ENCODE results near the gene UBE2G2.
A peak's percentile ranks its signal among the peaks of the same experiment; 100 is the strongest.
"Not testable (repeated sequence)": the region's sequence is repeated elsewhere in the genome, so short reads cannot be mapped to it uniquely, and the experiment has no call there.

The UBE2G2 gene

GRCh38 chr21:44836349-44836665 is 34.7 kb upstream of the UBE2G2 start:
- DNase-seq (ENCODE audit: low read depth): no peak

GRCh38 chr21:44835647-44835973 is 34.0 kb upstream of the UBE2G2 start:
- DNase-seq (ENCODE audit: low read depth): no peak

DNA sequence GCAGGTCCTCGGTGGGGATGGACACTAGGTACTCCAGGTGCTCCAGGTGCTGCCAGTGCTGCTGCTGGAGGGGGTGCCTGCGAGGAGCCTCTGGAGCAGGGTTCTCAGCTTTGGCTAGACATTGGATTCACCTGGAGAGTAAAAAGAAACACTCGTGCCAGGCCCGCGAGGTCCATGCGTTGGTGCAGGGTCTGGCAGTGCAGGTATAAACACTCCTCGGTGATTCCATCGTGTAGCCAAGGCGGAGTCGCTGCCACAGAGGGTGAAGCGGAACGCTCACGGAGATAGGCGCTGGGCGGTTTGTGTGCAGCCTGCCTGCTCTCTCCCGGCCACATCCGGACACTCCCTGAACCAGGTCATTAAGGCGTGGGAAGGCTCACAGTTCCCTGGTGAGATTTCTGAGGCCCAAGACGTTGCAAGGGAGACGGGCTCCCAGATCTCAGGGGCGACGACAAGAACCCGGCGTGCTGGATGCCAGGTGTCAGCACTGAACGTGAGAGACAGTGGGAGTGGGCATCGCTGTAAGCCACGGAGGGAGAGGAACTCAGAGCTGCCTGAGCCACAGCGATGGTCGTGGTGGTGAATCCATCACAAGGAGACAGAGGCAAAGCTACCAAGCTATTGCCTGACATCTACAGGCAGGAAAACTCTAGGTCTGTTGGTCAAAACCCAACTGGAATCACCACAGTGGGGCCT is 33.5 kb upstream of the UBE2G2 start:
- DNase-seq (ENCODE audit: low read depth): no peak

DNA sequence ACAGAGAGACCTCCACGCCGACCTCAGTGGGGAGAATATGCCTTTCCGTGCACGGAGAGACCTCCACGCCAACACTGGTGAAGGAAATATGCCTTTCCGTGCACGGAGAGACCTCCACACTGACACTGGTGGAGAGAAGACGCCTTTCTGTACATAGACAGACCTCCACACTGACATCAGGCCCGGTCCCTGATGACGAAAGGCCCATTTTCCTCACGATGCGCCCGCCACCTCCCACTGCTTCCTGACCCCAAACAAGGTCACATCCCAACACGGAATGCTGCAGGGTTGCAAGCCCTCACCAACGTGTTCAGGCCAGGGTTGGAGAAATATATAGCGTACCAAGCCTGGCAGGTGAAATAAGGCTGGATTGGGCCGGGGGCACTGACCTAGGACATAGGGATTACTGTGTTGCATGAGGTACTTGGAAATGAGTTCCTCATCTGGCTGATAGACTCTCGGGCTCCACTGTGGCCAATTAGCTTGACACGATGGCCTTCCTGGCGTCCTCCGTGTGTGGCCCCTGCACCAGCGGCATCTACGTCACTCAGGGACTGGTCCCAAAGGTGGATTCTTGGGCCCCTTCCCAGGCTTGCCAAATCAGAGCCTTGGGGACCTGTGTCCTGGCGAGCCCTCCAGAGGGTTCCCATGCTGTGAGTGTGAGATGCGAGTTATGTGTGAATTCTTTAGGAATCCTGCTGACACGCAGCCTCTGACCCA is 32.8 kb upstream of the UBE2G2 start:
- no peak for DNase-seq (ENCODE audit: low read depth)

DNA sequence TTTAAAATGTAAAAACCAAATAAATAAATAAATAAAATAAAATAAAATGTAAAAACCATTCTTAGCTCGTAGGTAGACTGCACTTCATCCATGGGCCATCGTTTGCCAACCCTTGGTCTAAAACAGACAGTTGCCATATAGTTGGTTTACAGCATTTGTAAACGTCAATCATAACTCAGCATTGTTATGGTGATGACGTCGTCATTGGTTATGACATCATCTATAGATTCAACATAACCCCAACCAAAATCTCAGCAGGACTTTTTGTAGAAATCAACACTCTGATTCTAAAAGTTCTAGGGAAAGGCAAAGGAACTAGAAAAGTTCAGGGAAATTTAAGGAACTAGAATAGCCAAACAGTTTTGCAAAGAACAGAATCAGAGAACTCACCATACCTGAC is 32.0 kb upstream of the UBE2G2 start:
- DNase-seq (ENCODE audit: low read depth): no peak

GRCh38 chr21:44832516-44833255 is 31.1 kb upstream of the UBE2G2 start:
- not testable (repeated sequence) for DNase-seq (ENCODE audit: low read depth)

DNA sequence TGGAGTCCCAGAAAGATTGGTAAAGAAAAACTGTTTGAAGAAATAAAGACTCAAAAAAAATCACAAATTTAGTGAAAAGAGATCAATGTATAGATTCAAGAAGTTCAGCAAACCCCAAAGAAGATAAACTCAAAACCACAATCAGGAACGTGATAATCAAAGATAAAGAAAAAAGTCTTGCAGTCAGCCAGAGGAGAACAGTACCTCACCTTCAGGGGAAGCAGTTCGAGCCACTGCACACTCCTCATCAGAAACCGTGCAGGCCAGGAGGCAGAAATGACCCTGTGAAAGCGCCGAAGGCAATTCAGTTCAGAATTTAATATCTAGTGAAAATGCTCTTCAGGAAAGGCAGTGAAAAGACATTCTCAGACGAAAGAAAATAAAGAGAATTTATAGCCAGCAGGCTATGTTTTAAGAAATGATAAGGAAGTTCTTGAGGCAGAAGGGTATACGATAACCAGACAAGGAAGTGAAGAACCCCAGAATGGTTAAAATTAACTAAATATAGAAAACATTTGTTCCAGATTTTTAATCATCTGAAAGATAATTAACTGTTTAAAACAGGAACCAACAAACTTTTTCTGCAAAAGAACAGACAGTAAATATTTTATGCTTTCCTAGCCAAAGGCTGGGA is 29.7 kb upstream of the UBE2G2 start:
- DNase-seq (ENCODE audit: low read depth): no peak

DNA sequence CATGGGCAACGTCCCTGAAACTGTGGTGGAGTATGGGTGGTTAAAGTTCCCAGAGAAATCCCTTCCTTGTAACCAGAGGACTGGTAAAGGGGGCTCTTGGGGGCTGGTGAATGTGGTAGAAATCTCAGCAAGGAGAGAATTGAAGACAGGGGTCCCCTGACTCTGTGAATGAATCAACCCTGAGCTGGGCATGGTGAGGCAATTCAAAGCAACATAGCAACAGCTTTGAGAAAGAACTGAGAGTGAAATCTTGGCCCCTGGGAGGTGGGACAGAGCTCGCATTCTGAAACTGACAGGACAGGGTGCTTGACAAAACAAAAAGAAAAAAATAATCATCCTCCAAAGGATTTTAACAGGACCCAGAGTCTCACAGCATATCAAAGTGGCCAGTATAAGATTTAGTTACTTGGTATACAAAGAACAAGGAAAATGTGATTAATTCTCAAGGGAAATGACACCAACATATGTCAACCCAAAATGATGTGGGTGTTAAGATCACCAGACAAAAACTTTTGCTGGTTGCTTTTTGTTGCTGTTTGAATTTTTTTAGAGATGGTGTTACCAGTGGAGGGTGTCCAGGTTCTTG is 28.0 kb upstream of the UBE2G2 start:
- DNase-seq (ENCODE audit: low read depth): no peak

DNA sequence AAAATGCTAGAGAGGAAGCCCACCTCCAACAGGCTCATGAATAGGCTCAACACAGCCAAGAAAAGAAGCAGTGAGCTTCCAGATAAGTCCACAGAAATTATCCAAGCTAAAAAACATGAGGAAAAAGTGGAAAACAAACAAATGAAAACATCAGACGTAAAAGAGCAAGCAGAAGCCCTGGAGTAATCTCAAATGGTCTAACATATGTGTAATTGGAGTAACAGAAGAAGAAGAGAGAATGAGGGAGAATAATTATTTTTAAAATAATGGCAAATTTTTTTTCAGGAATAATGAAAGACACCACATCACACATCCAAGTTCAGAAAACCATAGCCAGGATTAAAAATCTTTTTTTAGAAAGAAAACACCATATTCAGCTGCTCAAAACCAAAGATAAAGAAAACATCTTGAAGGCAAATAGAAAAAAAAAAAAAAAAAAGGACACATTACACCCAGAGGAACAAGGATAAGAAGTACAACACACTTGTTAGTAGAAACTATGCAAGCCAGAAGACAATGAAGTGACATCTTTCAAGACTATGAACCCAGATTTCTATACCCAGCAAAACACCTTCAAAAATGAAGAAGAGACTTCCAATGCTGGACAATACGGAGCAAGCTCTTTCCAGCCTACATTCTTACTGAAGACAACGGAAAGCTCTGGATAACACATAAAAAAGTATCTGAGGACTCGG is 26.9 kb upstream of the UBE2G2 start:
- DNase-seq (ENCODE audit: low read depth): no peak

- no peak for DNase-seq (ENCODE audit: low read depth)
Observed at GRCh38 chr21:44823179-44823660, 21.6 kb upstream of the UBE2G2 start.

- no peak for DNase-seq (ENCODE audit: low read depth)
Observed at GRCh38 chr21:44822484-44823178, 21.0 kb upstream of the UBE2G2 start.

- no peak for DNase-seq (ENCODE audit: low read depth)
Observed at GRCh38 chr21:44820851-44821250, 19.2 kb upstream of the UBE2G2 start.

DNA sequence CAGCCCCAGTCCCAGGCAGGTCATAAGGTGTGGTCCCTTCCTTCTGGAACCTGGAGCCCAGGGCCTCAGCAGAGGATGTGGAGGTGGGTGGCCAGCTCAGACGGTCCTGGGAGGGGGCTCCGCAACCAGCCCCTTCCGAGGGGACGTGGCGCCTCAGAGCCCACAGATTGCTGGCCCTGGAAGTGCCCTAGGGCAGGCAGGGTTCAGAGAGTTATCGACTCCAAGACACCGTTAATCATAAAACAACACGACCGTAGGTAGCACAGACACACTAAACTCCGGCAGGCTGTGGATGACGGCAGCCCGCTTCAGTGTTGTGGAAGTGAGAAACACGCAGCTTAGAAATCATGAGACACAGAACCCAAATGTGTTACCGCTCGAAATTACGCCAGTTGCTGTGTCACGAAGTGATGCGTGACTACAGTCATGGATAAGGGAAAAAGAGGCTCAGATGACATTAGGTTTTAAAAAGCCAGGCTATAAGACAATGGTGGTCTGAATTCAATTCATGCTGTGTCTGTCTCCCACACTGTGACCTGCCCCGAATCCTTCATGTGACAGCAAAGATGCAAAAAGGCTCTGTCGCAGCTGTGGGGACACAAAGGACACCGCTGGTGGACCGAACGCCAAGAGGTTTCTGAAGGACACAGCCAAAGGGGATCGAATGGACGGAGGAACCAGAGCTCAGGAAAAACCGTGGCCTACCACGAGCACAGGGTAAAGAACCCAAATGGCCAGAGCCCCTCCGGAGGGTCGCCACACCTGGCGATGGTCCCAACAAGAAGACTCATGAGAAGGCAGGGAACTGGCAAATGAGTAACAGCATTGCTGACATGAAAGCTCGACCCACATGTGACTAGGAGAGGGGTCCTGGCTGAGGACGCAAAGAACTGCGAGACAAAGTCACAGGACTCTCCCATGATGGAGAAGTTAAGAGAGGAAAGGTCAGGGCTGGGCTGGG is 17.9 kb upstream of the UBE2G2 start:
- no peak for DNase-seq (ENCODE audit: low read depth)

- DNase-seq (ENCODE audit: low read depth): no peak
Observed at GRCh38 chr21:44818640-44819011, 17.0 kb upstream of the UBE2G2 start.

GRCh38 chr21:44817914-44818639 is 16.5 kb upstream of the UBE2G2 start, which contains the start of gene SUMO3:
TSS of gene SUMO3 (minus strand) at chr21:44818062. CDS start at chr21:44817968, 94 bp downstream.
- peak; percentile 62 for DNase-seq (ENCODE audit: low read depth)

GRCh38 chr21:44817506-44817880 is 15.9 kb upstream of the UBE2G2 start:
- DNase-seq (ENCODE audit: low read depth): peak; percentile 73

- DNase-seq (ENCODE audit: low read depth): no peak
Observed at GRCh38 chr21:44816761-44817505, 15.3 kb upstream of the UBE2G2 start.

GRCh38 chr21:44815852-44816628 is 14.4 kb upstream of the UBE2G2 start:
- no peak for DNase-seq (ENCODE audit: low read depth)
